Measurements from ENCODE around the gene SMTN. TPM values are rescaled to one million over a fixed set of nuclear protein-coding genes. Genes with fewer than 3 reads are reported as not detected.

The SMTN gene
- polyA plus RNA-seq, 1 of the 3 experiments (the other 2 are of a cell fraction) = 30.4 TPM

- Histone ChIP-seq H3K79me2 (ENCODE audit: insufficient read depth) (peaks cover 39% of the 10 kb centered on the region), H3K4me3 (ENCODE audit: low read depth in 2 of 2, low read length in 1 of 2) (peak overlapping the region; percentile 86 to 89), H3K4me1 (ENCODE audit: control insufficient read depth in 1 of 2, insufficient read depth in 2 of 2, low read depth in 1 of 2, low read length in 1 of 2) (peaks cover 21 to 35% of the 10 kb centered on the region in 2 experiments; a peak in 2 of 4 replicates), H2AFZ (ENCODE audit: low read depth) (peak overlapping the region; percentile 98), H3K27me3 (ENCODE audit: insufficient read depth) (no peaks in the 10 kb centered on the region), H3K9me2 (no peaks in the 10 kb centered on the region), H3K36me3 (replicated peaks in 1 of 2; ENCODE audit: control insufficient read depth in 1 of 2, insufficient read depth in 2 of 2, low read length in 1 of 2) (no peaks in the 10 kb centered on the region), H3K27ac (ENCODE audit: low read depth in 2 of 2, low read length in 1 of 2) (peak overlapping the region; percentile 71 to 94), H3F3A (replicated peaks; ENCODE audit: insufficient read depth) (no peaks in the 10 kb centered on the region), H3K9me3 (no peaks in the 10 kb centered on the region), H4K20me1 (ENCODE audit: insufficient read depth) (no peaks in the 10 kb centered on the region), H3K9ac (peak overlapping the region; percentile 94), H3K4me2 (peak overlapping the region; percentile 92)
- peak; percentile 61 for DNase-seq
- POLR2A ChIA-PET = interaction anchor here (0.6 to 2.3 kb wide), 9 partner anchors 9 to 134 kb away, joined by 3 to 18 read pairs (median 3); partner anchors contain the start of genes MORC2, SELENOM and TUG1
- CTCF ChIA-PET = interaction anchor here (0.8 to 1.9 kb wide), 4 partner anchors 13 to 135 kb away, joined by 3 to 6 read pairs (median 3); partner anchors contain the start of gene SELENOM
- 27% methylated on average over 5 of the region's 5 CpGs for WGBS (ENCODE audit: low lambda C conversion rate)
- TF ChIP-seq EZH2phosphoT487 (IDR thresholded peaks at IDR 0.05; ENCODE audit: borderline replicate concordance, low read depth) (no peak), FOSL2 (IDR thresholded peaks at IDR 0.05; ENCODE audit: borderline replicate concordance, low read depth) (no peak), NFIC (IDR thresholded peaks at IDR 0.05; ENCODE audit: borderline replicate concordance) (no peak), POLR2AphosphoS5 (IDR thresholded peaks at IDR 0.05; ENCODE audit: low read depth, low read length) (no peak), MXI1 (IDR thresholded peaks at IDR 0.05; ENCODE audit: low read depth, low read length) (no peak), RFX5 (IDR thresholded peaks at IDR 0.05; ENCODE audit: low read length) (no peak), CHD2 (IDR thresholded peaks at IDR 0.05; ENCODE audit: low read length, partially characterized antibody) (no peak), CTCF (IDR thresholded peaks at IDR 0.05) (no peak), FOXM1 (IDR thresholded peaks at IDR 0.05; ENCODE audit: low read depth) (no peak), RAD21 (IDR thresholded peaks at IDR 0.05; ENCODE audit: low read length) (no peak), JUND (IDR thresholded peaks at IDR 0.05) (no peak), USF1 (IDR thresholded peaks at IDR 0.05; ENCODE audit: borderline replicate concordance, low read depth) (no peak), GATA2 (CRISPR knock-in tag; IDR thresholded peaks at IDR 0.05) (no peak), MEF2A (IDR thresholded peaks at IDR 0.05; ENCODE audit: borderline replicate concordance, low read depth) (no peak), EP300 (IDR thresholded peaks at IDR 0.05; ENCODE audit: borderline replicate concordance in 1 of 2, low read depth in 1 of 2, low read length in 1 of 2) (no peak), PBX3 (IDR thresholded peaks at IDR 0.05) (no peak), TAF1 (IDR thresholded peaks at IDR 0.05; ENCODE audit: borderline replicate concordance, low read depth, low read length) (no peak), RXRA (IDR thresholded peaks at IDR 0.05; ENCODE audit: borderline replicate concordance, low read depth) (no peak)
Observed at GRCh38 chr22:31080164-31080847, 812 bp upstream of the SMTN start.

Measured in SK-N-SH (cell line).